ENCODE results near the gene GPR183. TPM values are rescaled to one million over a fixed set of nuclear protein-coding genes. Genes with fewer than 3 reads are reported as not detected.

The GPR183 gene
- total RNA-seq, 1 donor from 2014 or later: 2.6 TPM

DNA sequence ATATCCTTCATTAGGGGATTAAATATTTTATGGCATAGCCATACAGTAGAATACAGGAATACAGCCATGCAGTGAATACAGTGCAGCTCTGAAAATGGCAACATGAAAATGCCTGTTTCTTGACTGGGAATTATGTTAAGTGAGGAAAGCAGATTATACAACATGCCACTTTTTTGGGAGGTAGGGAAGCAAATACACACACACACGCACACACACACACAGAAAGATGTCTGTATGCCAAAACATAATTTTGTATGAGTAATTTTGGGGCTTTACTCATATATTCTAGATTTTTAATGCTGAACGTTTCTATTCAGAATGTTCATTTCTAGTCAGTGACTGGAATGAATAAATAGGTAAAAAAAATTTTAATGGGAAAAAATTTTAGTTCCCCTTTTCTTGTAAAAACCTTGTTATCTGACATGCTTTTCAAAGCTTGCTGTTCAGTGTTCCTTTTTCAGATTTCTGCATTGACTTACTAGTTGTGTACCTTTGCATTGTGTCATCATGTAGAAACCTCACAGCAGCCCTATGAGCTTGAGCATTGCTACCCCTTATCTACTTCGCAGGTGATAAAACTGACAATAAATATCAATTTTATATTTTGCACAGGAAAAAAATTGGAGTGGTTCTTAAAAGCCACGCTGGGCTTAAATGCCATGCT is 7.8 kb downstream of the GPR183 start:
- ATAC-seq (no peak), DNase-seq (no peak)
- intact Hi-C loops (cut with micrococcal nuclease): no loop called here

DNA sequence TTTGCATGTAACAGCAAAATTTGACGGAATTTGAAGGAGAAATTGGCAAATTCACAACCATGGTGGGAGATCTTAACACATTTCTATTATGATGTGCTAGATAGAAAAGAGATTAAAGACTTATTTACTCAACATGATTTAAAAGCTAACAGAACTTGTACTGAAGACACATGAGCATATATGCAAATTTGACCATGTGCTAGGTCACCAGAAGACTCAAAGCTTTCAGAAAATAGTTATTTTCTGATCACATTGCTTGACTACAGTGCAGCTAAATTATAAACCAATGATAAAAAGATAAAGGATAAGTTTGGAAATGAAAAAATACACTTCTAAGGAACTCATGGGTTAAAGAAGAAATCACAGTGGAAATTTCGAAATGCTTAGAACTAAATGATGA is 9.1 kb downstream of the GPR183 start:
- ATAC-seq: no peak
- DNase-seq: no peak

DNA sequence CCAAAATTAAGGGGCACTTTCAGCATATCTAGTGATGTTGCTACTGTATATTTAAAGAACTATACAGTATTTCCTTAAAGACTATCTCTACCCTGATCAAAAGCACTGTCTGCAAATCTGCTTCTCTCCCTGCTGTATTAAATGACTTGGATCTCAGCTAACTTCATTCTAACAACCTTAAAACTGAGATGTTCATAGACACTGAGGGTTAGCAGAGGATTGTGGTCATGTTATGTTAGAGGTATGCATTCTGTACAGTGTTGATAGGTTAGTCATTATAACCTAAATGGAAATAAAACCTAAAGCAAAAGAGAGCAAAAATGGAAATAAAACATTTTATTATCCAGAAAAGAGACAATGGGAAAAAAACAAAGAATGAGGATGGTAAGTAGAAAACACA is 9.9 kb downstream of the GPR183 start:
- intact Hi-C loops (cut with micrococcal nuclease): no loop called here
- no peak for DNase-seq
- no peak for ATAC-seq

More for the DNA sequence above, 9.1 kb downstream of the GPR183 start:
- intact Hi-C loops (cut with micrococcal nuclease): no loop called here

DNA sequence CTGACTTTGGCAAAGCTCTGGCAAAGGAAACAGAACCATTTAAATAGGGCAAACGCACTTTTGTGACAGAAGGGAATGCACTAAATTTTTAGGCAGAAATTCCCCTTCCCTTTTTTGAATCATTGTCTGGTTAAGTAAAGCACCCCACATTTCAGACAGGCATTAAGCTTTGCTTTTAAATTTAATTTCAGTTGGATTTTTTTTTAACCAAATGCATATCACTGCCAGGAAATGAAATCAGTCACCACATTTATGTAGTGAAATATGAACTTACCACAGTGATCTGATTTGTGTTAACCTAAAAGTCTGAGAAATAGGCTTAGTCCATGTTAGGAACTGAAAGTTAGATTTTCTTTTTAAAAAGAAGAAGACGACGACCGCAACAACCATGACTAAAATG is 10.8 kb downstream of the GPR183 start:
- DNase-seq: no peak
- ATAC-seq: no peak
- intact Hi-C loops (cut with micrococcal nuclease): no loop called here

DNA sequence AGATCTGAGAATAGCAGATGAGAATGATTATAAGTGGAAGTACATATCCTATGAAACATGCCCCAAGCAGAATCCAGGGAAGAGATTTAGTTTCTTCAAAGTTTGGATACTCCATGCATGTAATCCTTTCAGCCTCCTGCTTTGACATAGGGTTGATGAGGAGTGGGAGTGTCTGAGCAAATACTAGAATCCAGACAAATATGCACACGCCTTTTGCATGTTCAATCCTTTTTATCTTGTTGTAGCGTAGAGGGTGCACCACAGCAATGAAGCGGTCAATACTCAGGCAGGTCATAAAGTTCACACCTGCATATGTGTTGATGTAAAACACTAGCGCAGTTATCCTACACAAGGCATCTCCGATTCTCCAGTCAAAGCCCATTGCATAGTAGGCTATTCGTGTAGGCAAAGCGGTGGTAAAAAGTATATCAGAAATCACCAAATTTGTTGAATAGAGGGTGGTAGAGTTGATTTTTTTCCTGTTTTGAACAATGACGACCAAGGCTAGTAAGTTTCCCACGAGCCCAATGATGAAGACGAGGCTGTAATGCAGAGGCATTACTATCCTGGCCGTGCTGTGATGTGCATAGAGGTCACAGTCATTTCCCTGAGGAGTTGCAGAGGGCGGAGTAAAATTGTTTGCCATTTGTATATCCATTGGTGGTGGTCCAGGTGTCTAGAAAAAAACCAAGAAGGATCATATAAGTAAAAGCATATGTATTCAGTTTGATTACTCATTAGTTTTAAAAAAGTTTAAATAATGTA is 11.5 kb downstream of the GPR183 start:
- no peak for DNase-seq

DNA sequence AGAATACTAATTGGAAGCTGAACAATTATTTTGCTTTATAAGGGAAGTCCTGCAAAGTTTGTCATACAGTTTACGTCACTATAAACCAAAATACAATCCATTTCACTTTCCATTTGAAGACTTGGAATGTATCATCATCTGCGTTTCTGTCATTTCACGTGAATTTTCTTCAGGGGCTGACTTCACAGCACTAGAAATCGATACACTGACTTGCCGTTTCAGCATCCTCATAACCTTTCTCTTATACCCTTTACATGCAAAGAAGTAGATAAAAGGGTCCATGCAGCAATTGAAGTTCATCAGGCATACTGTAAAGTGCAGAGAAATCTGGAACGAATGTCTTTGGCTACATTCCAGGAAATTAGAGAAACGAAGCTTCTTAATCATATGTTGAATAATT is 12.2 kb downstream of the GPR183 start:
- DNase-seq: no peak
- intact Hi-C loops (cut with micrococcal nuclease): no loop called here
- ATAC-seq: no peak

More for the DNA sequence above, 11.5 kb downstream of the GPR183 start:
- ATAC-seq: no peak
- intact Hi-C loops (cut with micrococcal nuclease): no loop called here

DNA sequence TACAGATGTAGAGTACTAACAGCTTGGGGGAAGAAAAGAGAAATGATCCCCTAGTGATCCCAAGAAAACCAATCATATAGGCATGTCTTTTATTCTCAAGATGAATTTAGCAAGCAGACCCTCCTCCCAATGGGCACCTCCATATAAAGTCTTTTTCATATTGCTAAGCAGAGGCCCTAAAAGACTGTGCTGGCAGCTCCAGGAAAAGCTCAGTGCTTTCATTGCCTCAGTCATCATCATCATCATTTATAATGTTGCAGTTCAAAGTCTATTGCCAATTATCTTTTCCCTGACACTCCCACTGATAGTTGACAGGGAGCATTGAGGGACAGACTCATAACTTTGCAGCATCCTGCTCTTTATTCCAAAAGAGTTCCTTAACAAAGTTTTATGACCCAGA is 13.0 kb downstream of the GPR183 start:
- no peak for ATAC-seq
- intact Hi-C loops (cut with micrococcal nuclease): no loop called here
- DNase-seq: no peak

DNA sequence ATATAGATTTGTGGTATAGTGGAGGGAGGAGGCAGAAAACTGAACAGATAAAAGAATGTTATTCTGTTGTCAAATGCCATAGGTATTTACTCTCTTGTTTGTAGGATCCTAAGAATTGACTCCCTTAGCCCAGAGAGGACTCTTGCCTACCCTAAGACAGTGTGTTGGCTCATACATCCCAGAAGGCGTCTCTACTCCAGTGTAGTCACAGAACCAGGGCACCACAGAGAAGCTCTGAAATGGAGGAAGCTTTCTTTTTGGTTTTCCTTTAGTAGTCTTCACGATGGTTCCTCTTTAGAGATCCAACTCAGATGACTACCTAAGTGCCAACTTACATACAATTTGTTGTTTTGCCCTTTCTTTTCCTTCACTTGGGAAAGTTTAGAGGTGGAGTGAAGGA is 14.0 kb downstream of the GPR183 start:
- DNase-seq (no peak), ATAC-seq (peak; percentile 26)
- intact Hi-C loops (cut with micrococcal nuclease): no loop called here

DNA sequence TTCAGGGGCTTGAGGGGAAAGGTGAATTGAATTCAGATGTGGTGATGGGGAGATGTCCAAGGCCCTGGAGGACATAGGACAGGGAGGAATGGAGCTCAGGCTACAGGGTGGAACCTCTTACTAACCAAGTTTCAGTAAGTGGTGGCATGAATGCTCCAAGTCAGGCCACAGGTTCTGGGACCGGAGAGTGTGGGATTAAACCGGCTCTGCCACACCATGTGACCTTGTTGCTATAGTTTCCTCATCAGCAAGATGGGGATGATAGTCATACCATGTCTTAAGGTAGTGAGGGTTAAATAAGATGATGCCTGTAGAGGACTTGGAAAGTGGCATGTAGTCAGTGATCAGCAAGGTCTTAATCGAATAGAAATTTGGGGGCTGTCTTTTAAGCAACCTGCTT is 16.3 kb downstream of the GPR183 start:
- ATAC-seq (no peak), DNase-seq (no peak)
- intact Hi-C loops (cut with micrococcal nuclease): no loop called here

DNA sequence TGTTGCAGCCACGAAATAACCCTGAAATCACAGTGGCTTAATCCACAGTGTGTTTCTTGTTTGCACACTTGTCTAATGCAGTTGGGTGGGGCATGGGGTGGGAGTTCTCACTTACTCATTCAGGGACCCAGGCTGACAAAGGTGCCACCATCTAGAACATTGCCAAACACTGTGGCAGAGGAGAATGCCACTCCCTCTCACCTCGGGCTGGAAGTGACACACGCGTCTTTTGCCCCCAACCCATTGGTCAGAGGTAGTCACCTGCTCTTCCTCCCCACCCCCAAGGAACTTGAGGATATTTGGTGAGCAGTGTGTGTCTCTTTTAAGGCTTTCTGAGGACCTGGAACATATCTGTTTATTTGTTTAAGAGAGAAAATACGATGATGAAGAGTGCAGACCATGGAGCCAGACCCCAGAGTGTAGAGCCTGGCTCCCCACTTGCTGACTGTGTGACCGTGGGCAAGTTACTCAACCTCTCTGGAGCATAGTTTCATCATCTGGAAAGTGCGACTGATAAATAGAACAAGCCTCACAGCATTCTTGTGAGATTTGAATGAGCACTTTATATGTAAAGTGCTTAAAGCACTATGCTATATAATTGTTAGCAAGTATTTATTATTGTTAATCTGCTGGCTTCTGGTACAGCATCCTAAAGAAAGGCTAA is 17.4 kb downstream of the GPR183 start:
- intact Hi-C loops (cut with micrococcal nuclease): no loop called here
- ATAC-seq: no peak
- no peak for DNase-seq

DNA sequence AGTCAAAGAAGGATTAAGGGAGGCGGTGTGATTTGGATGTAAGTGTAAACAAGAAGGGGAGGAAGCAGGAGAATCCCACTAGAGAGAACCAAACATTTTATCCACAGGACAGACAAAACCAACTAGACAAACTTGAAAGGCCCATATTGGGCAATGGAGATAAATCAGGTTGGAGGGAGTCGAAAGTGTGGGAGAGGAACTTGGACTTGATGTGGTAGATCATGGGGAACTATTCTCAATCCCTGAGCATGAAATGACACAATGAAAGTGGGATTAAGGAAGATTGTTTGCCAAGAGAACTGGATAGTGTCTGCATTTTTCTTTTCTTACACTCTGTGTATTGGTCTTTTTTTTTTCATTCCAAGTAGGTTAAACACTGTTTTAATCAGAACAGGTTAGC is 17.9 kb downstream of the GPR183 start:
- no peak for ATAC-seq

DNA sequence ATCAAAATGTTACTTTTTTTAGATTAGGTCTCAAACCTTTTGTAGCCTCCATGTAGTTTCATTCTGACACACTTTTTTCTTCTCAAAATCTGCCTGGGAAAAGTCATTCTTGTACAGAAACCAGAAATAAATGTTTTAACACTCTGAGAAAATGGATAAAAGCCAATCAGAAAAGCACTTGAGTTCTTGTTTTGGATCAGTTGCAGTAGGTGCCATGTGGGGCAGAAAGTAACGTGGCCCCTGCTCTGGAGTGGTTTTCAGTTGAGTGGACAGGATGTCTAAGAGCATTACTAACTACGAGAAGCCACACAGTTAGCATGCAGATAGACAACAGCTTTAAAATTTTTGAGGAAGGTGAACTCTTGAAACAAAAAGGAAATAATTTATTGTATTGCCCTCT is 19.1 kb downstream of the GPR183 start:
- peak; percentile 39 for ATAC-seq
- DNase-seq: no peak
- intact Hi-C loops (cut with micrococcal nuclease): no loop called here

More for the DNA sequence above, 17.9 kb downstream of the GPR183 start:
- intact Hi-C loops (cut with micrococcal nuclease): no loop called here
- DNase-seq: no peak

DNA sequence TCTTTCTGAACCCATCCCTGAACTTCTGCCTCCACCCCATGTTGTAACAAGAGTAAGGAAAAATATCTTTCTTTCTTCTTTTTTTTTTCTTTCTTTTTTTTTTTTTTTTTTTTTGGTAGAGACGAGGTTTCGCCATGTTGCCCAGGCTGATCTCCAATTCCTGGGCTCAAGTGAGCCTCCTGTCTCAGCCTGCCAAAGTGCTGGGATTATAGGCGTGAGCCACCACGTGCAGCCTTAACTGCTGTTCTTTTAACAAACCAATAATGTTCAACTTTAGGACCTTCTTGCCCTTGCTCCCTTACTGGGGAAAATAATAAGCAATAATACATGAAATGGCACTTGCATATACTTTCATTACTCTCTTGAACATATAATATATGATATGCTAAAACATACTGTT is 19.6 kb downstream of the GPR183 start:
- no peak for ATAC-seq
- intact Hi-C loops (cut with micrococcal nuclease): no loop called here
- DNase-seq: no peak

DNA sequence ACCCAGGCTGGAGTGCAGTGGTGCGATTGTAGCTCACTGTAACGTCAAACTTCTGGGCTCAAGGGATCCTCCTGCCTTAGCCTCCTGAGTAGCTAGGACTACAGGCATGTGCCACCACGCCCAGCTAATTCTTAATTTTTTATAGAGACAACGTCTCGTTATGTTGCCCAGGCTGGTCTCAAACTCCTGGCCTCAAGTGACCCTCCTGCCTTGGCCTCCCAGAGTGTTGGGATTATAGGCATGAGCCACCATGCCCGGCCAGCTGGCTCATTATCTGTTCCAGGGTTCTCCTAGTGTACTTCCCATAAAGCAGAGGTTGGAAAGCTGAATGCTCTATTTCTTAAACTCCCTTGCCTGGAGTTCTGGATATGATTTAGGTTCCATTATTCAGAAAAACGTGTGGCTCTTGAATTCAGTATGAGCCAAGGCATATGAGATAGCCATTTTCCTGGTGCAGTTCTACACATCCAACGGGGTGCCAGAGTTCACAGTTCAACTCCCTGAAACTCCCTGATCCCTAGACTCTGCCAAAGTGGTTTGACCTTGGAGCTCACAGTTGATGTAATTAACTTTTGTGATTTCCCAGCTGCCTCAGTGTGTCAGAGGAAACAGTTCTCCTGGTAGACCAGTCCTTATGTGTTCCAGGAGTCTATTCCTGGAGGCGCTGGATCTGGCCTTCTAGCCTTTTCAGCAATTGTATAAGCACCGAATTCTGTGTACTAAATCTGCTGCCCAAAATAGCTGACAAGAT is 21.6 kb downstream of the GPR183 start:
- ATAC-seq (peak; percentile 83), DNase-seq (peak; percentile 50)
- intact Hi-C loops (cut with micrococcal nuclease): no loop called here

DNA sequence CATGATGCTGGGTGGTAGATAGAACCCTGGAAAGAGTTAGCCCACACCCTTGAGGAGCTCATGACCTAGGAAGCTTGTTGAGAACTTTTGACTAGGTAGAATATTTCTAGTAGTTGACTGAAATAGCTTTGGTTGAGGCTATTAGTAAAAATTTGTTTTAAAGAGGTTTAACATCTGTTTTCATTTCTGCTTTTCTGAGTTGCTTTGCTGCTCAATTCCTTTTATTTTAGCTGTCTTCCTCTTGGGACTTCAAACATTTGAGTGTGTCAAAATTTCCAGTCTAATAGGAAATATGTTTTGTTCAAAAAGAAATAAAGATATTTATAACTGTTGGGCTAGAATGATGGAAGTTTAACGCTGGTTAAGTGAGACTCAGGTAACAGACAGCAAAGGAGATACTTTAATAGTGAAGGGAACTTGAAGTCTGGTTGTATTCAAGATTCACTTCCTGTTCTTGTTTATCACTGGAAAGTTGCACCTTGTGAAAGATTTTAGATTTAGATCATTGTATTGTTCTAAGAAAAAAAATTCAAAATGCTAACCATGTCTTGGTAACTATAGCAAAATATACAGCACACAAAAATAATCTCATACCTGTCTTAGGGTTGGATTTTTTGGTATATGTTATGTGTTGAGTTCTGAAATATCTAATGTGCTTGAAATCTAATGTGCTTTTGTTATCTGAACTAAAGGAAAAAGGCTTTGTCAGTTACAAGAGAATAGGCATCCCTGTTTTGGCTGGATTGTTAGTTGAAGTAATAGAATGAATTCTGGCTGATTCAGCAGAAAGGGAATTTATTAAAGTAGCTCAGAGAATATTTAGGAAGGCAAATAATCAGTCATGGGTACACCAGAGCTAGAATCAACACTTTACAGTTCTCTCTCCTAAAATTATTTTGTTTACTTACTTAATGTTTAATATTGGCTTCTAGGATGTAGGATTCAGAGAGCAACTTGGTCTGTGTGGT is 24.7 kb downstream of the GPR183 start:
- no peak for ATAC-seq
- intact Hi-C loops (cut with micrococcal nuclease): no loop called here

DNA sequence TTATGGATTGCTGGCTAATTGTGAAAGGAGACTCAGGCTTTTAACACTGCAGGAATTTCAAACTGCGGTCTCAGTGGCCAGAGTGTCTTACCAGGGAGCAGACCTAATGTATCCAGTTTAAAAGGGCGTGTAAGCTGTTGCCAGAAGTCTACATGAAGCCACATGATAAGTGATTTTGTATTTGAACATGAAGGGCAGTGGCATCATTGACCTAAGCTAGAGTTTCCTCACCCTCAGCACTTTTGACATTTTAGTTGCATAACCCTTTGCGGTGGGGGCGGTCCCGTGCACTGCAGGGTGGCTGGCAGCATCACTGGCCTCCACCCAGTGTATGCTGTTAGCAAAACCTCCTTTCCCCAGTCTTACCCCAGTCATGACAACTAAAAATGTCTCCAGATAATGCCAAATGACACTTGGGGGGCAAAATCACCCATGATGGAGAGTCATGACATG is 25.4 kb downstream of the GPR183 start:
- ATAC-seq (peak; percentile 65), DNase-seq (peak; percentile 69)
- intact Hi-C loops (cut with micrococcal nuclease): no loop called here

More for the DNA sequence above, 24.7 kb downstream of the GPR183 start:
- no peak for DNase-seq

DNA sequence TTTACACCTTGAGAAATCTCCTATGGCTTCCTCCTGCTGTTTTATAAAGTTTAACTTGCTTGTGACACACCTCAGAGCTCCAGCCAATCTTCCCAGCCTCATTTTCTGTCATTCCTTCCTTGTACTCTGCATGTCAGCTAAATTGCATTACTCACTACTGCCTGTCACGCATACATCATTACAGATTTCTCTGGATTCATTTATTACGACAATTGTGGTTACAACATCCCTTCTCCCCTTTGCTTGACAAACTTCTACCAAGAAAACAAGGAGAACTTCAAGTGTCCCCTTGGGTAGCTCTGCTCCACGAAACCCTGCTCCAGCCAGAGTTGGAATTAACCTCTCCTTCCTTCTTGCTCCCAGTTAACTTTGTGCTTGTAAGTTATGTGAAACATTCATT is 27.0 kb downstream of the GPR183 start:
- DNase-seq (no peak), ATAC-seq (no peak)
- intact Hi-C loops (cut with micrococcal nuclease): no loop called here

DNA sequence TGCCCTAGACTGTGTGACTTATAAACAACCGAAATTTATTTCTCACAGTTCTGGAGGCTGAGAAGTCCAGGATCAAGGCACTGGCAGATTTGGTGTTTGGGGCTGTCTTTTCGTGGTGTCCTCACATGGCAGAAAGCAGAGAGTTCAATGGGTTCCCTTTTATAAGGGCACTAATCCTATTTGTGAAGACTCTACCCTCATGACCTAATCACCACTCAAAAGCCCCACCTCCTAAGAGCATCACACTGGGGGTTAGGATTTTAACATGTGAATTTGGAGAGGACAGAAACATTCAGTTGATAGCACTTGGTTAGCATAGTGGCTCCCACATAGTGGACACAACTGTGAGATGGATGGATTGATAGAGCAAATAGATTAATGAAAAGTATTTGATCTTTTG is 27.6 kb downstream of the GPR183 start:
- DNase-seq (no peak), ATAC-seq (no peak)
- intact Hi-C loops (cut with micrococcal nuclease): loop anchor here (10.0 kb wide), 1 partner anchor 155 kb away; no protein-coding TSS in a partner anchor

Data from left ventricle myocardium superior (tissue), 1 donor.